K562 (cell line): ENCODE data around the gene KLK15. TPM values are rescaled to one million over a fixed set of nuclear protein-coding genes. Genes with fewer than 3 reads are reported as not detected.
A peak's percentile ranks its signal among the peaks of the same experiment; 100 is the strongest.

Source experiments
- ARID4B ChIP-seq: sonication (generic); formaldehyde crosslinking; IDR thresholded peaks from 2 replicates; pipeline ENCODE4 v1.8.0; 2022; ENCODE audit warnings: mild to moderate bottlenecking, missing genetic modification reagents
- ELK3 ChIP-seq: fragments of 450-650 bp; formaldehyde crosslinking; IDR thresholded peaks from 2 replicates; pipeline ENCODE4 v1.4.0; 2020; ENCODE audit warnings: mild to moderate bottlenecking
- NR2C2 ChIP-seq, 2 experiments: fragments of 200-800 bp in 1 of 2; sonication (Bioruptor generic) in 1 of 2; sonication (generic) in 1 of 2; formaldehyde crosslinking in 1 of 2; IDR thresholded peaks; 2 replicates each; pipeline versions ENCODE4 v1.6.1 to v1.8.0; 2016 to 2022; ENCODE audit warnings: mild to moderate bottlenecking in 1 of 2, missing compliant biosample characterization in 1 of 2, missing genetic modification characterization in 1 of 2, missing genetic modification reagents in 1 of 2
- USF2 ChIP-seq: sonication (generic); formaldehyde crosslinking; IDR thresholded peaks from 2 replicates; pipeline ENCODE4 v1.5.0; 2020; ENCODE audit warnings: missing genetic modification reagents
- polyA plus RNA-seq, 8 experiments: library from polyadenylated mRNA; depleted of rRNA in 4 of 8; stranded (reverse) in 5 of 8; unstranded in 3 of 8; fragments of >200 nt; fragmentation: Nextera tagmentation in 2 of 8; fragmentation: Illumina TruSeq in 1 of 8; extraction: Ambion mirVana in 2 of 8; extraction: Trizol in 1 of 8; gene quantifications; 2 replicates each; pipeline versions ENCODE4 v1.2.1 to v1.2.3, GENCODE V29; 2011 to 2014; ENCODE audit warnings: inconsistent platforms in 1 of 8, missing spikeins in 1 of 8
- total RNA-seq, 7 experiments: library from RNA; depleted of rRNA in 6 of 7; stranded (reverse); fragments of >200 nt in 6 of 7; fragmentation: Illumina TruSeq in 2 of 7; extraction: Trizol in 2 of 7; gene quantifications; 2 replicates each; pipeline versions ENCODE4 v1.2.1 to v1.2.3, GENCODE V29; 2011 to 2021; ENCODE audit warnings: low replicate concordance in 1 of 7

KLK15 gene
- total and polyA plus RNA-seq, 9 of the 15 experiments (the other 6 are each of a cell fraction or from before 2014, with no cell fraction given): not detected

GRCh38 chr19:50790922-50791467 is 42.4 kb downstream of the KLK15 start (continued):
- TF ChIP-seq ARID4B (CRISPR knock-in tag): peak; percentile 40; the same call in 1 of the 2 replicates
- TF ChIP-seq NR2C2 (CRISPR knock-in tag; IDR thresholded peaks at IDR 0.05): peak; percentile 98
- peak; percentile 98 for TF ChIP-seq NR2C2 (tag; IDR thresholded peaks at IDR 0.05)
- TF ChIP-seq ELK3 (CRISPR knock-in tag): no peak
- TF ChIP-seq USF2 (CRISPR knock-in tag): no peak
- TF ChIP-seq, all 486 proteins: peak for 24
